Stomach (tissue), 4 donors: ENCODE results near the gene CABCOCO1.

Experiments
- EP300 ChIP-seq: sonication (generic); formaldehyde crosslinking; IDR thresholded peaks from one replicate; pipeline ENCODE4 v1.6.1; 2017; ENCODE audit warnings: antibody characterized with exemption
- POLR2A ChIP-seq, 4 donors: fragments of 450-650 bp; IDR thresholded peaks; one replicate each; pipeline ENCODE4 v1.6.1; 2016; ENCODE audit warnings: antibody characterized with exemption in 4 of 4, control low read depth in 2 of 4, mild to moderate bottlenecking in 1 of 4, moderate library complexity in 1 of 4
- POLR2AphosphoS5 ChIP-seq, 3 donors: sonication (generic); formaldehyde crosslinking; IDR thresholded peaks; one replicate each; pipeline ENCODE4 v1.6.1; 2016; ENCODE audit warnings: antibody characterized with exemption in 3 of 3
- TF ChIP-seq, protein P1 (sequence below), 7 experiments: fragments of 450-650 bp in 4 of 7; fragments of 200-600 bp in 3 of 7; sonication (generic) in 3 of 7; IDR thresholded peaks; one replicate each; pipeline ENCODE4 v1.5.1; 2016 to 2019; ENCODE audit warnings: antibody characterized with exemption in 7 of 7, control low read depth in 2 of 7, mild to moderate bottlenecking in 1 of 7

- TF ChIP-seq POLR2A (IDR thresholded peaks at IDR 0.05) (no peak), EP300 (no peak), POLR2AphosphoS5 (IDR thresholded peaks at IDR 0.05) (no peak)
- TF ChIP-seq, protein P1, sequence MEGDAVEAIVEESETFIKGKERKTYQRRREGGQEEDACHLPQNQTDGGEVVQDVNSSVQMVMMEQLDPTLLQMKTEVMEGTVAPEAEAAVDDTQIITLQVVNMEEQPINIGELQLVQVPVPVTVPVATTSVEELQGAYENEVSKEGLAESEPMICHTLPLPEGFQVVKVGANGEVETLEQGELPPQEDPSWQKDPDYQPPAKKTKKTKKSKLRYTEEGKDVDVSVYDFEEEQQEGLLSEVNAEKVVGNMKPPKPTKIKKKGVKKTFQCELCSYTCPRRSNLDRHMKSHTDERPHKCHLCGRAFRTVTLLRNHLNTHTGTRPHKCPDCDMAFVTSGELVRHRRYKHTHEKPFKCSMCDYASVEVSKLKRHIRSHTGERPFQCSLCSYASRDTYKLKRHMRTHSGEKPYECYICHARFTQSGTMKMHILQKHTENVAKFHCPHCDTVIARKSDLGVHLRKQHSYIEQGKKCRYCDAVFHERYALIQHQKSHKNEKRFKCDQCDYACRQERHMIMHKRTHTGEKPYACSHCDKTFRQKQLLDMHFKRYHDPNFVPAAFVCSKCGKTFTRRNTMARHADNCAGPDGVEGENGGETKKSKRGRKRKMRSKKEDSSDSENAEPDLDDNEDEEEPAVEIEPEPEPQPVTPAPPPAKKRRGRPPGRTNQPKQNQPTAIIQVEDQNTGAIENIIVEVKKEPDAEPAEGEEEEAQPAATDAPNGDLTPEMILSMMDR (IDR thresholded peaks at IDR 0.05): no peak
These were observed 39.0 kb downstream of the CABCOCO1 start for GRCh38 chr10:61701706-61702105.
